ENCODE data around the gene DDX50.
"Not testable (repeated sequence)": the region's sequence is repeated elsewhere in the genome, so short reads cannot be mapped to it uniquely, and the experiment has no call there.

Gene DDX50, protein sequence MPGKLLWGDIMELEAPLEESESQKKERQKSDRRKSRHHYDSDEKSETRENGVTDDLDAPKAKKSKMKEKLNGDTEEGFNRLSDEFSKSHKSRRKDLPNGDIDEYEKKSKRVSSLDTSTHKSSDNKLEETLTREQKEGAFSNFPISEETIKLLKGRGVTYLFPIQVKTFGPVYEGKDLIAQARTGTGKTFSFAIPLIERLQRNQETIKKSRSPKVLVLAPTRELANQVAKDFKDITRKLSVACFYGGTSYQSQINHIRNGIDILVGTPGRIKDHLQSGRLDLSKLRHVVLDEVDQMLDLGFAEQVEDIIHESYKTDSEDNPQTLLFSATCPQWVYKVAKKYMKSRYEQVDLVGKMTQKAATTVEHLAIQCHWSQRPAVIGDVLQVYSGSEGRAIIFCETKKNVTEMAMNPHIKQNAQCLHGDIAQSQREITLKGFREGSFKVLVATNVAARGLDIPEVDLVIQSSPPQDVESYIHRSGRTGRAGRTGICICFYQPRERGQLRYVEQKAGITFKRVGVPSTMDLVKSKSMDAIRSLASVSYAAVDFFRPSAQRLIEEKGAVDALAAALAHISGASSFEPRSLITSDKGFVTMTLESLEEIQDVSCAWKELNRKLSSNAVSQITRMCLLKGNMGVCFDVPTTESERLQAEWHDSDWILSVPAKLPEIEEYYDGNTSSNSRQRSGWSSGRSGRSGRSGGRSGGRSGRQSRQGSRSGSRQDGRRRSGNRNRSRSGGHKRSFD

DNA sequence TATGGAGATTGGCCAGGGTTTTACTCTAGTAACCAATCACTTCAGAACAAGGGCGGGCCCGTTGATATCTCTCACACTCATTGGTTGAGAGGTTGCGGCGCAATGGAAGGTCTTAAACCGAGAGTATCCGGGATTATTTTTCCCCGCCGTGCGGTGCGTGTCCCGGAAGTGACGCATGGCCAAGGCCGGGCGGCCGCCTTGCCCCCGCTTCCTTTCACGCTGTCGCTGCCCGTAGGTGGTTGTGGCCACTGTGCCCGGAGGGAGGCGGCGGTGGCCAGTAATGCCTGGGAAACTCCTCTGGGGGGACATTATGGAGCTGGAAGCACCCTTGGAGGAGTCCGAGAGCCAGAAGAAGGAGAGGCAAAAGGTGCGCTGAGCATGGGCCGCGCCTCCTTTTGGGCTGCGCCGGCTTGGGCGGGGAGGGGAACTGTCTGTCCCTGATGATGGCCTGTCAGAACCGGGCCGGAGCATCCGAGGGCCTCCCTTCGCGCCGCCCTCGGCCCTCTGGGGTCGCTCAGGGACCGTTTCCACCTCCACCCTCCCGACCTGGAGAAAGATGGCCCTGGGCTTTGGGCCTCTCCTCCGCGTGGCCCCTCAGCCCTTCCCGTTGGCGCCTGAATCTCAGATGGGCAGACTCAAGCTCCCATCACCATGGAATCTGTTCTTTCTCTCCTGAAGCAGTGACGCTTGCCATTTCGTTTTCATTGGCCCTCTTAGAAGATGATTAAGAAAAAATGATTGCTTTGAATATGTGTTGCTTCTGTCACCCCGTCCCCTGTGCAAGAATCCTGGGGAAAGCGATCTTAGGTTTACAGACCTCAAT, at the start of gene DDX50:
TSS of gene DDX50 (plus strand) at position 211 of the 823 bp plus-strand sequence. CDS start at position 281, 70 bp downstream.
- DNase-seq (ENCODE audit: low spot score), result peak; percentile 99

DNA sequence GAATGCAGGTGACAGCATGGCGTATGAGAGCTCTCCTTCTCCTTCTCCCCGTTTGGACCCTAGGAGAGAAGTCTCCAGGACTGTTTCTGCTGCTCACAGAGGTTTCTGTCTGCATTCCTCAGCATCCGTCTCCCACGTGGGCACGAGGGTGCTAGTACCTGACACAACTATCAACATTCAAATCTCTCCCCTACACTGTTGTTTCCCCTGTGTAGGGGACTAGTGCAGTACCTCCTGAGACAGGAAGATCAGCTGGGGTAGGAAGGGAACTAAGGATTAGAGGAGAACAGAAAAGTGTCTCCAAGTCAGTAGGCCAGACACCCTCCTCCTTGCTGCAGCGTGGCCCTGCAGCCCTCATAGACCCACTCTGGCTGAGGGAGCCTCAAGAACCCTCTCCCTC, 44.8 kb upstream of the DDX50 start:
- DNase-seq (ENCODE audit: low spot score), result no peak

DNA sequence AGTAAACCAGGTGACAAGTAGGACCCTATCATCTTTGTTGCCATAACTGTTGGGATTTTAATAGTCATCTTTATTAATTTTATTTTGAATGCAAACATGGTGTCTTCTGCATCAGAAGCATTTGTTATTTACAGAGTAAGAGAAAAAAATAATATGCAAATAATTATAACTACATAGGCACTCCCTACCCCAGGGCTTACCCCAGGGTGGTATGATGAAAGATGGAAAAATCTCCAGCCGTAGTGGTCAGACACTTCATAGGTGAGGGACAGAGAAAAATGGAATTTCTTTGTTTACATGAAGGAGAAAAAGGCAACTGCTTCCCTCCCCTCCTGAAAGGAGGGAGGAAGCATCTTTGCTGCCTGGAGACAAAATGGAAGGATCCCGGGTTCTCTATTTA, 44.1 kb upstream of the DDX50 start:
- no peak for DNase-seq (ENCODE audit: low spot score)

DNA sequence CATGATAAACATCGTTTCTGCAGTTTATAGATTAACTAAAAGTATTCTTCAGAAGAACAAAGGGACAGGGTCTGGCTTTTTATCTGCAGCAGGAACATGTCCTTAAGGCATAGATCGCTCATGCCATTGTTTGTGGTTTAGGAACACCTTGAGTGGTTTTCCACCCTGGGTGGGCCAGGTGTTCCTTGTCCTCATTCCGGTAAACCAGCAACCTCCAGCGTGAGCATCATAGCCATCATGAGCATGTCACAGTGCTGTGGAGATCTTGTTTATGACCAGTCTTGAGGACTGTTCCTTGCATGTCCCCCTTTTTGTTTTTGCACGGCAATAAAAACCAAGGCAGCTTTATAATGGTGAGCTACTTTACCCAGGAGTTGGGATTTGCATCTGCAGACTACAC, 39.9 kb upstream of the DDX50 start:
- DNase-seq (ENCODE audit: low spot score), result no peak

DNA sequence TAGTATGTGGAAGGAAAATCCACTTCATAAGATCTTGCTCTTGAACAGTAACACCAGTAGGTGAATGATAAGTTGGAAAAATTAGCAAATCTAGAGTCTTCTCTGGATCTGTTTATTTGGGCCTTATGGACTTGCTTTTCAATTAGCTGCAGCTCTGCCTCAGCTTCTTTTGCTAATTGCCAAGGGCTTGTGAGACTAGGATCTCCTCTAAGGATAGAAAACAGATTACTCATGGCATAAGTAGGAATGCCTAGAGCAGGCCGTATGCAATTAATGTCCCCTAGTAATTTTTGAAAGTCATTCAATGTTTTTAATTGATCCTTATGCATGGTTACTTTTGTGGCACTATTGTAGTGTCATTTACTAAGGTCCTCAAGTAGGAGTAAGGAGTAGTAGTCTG, 36.5 kb upstream of the DDX50 start:
- no peak for DNase-seq (ENCODE audit: low spot score)

DNA sequence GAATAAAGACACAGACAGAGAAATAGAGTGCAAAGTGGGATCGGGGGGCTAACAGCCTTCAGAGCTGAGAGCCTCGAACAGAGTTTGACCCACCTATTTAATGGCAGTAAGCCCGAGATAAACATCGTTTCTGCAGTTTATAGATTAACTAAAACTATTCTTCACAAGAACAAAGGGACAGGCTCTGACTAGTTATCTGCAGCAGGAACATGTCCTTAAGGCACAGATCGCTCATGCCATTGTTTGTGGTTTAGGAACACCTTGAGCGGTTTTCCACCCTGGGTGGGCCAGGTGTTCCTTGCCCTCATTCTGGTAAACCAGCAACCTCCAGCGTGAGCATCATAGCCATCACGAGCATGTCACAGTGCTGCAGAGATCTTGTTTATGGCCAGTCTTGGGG, 32.9 kb upstream of the DDX50 start:
- DNase-seq (ENCODE audit: low spot score), result not testable (repeated sequence)

DNA sequence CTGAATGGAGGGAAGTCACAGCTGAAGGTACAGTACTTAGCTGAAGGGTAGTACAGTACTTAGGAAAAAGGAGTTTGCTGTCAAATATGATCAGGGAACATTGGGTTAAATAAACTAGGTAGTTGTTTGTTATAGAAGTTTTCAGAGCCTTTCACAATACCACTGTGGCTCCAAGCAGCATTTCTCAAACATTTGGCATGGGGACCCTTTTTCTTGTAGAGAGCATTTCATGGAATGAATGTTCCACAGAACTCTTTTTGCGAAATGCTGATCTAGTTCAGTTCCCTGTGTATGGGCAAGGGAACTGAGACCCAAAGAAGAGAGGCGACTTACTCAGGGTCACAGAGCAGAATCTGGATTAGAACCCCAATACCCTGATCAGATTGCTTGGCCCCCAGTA, 31.5 kb upstream of the DDX50 start:
- DNase-seq (ENCODE audit: low spot score), result no peak

DNA sequence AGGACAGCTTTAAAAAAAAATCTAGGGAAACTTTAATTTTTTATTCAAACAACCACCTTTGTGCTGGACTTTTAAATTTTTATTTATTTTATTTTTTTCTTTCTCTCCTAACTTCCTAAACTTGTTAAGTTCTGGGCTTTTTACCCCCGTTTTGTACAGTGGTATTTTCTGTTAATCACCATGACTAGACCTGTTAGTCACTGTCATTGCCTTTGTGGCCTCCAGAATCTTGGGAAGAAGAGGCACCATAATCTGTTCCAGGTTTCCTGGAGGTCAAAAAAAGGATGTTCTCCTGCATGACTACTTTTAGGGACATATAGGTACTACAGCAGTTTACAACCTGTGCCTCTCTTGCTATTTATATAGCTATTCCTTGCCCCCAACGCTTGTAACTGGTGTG, 31.1 kb upstream of the DDX50 start:
- DNase-seq (ENCODE audit: low spot score), result no peak

DNA sequence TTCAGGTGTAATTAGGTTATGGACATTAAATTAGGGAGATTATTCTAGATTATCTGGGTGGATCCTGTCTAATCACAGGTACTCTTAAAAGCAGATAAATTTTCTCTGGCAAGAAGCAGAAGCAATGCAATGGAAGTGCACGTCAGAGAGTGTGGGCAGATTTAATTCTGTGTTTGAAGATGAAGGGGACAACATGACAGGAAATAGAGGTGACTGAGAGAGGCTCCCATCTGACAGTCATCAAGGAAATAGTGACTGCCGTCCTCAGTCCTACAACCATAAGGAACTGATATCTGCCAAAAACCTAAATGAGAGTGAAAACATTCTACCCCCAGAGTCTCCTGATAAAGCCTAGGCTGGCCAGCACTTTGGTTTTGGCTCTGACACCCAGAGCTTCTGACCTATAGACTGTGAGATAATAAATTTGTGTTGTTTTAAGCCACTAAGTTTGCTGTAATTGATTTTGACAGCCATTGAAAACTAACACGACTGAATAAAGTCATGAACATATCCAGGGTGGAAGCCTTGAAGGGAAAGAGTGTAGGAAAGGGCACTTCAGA, 30.5 kb upstream of the DDX50 start:
- no peak for DNase-seq (ENCODE audit: low spot score)

DNA sequence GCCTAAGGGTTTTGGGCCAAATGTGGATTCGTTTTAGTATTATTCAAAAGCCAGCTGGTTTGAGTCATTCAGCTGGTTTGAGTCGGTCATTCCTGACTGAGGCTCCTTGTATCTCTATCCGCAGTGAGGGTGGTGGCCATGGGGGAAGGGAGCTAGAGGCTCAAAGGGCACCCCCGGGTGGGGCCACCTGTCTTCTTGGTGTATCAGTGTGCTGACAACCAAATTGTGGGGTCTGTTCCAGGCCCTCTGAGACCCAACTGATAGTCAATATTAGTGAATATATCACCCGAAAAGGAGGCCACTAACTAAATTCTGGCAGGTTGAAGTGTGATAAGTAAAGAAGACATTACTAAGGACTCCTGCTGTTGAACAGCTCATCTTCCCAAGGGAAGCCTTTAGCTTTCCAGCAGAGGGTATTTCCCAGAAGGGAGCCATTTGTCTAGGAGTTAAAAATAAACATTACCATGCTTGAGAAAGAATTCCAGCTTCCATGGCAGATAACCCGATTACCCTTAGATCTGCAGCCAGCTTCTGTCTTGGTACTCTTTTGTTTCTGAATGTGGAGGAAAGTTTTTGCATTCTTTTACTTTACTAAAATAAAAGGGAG, 29.9 kb upstream of the DDX50 start:
- DNase-seq (ENCODE audit: low spot score), result no peak

DNA sequence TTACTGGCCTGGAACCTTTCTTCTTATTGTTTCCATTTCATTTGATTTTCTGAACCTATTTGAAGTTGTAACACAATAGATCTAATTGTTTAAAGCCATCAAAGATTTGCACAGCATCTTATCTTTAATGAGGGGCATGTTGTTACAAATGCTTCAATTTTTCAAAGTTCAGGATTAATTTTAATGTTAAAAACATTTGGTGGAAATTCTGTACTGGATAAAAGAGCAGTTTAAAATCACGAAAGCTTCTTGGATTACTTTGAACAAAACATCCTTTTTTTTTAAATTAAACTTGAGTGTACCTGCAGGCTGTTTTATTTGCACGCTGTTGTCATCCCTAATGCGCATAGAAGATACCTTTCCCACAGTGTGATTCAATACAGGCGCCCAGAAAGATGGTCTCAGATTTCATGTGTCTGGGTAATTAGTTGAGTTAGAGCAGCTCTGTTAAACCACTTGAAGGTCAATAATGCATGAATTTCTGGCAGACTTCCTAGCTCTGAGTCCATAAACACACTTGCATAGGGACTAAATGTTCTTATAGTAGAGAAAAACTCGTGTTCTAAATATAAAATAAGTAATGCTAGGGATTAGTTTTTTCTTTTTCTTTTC, 29.3 kb upstream of the DDX50 start:
- DNase-seq (ENCODE audit: low spot score), result no peak

DNA sequence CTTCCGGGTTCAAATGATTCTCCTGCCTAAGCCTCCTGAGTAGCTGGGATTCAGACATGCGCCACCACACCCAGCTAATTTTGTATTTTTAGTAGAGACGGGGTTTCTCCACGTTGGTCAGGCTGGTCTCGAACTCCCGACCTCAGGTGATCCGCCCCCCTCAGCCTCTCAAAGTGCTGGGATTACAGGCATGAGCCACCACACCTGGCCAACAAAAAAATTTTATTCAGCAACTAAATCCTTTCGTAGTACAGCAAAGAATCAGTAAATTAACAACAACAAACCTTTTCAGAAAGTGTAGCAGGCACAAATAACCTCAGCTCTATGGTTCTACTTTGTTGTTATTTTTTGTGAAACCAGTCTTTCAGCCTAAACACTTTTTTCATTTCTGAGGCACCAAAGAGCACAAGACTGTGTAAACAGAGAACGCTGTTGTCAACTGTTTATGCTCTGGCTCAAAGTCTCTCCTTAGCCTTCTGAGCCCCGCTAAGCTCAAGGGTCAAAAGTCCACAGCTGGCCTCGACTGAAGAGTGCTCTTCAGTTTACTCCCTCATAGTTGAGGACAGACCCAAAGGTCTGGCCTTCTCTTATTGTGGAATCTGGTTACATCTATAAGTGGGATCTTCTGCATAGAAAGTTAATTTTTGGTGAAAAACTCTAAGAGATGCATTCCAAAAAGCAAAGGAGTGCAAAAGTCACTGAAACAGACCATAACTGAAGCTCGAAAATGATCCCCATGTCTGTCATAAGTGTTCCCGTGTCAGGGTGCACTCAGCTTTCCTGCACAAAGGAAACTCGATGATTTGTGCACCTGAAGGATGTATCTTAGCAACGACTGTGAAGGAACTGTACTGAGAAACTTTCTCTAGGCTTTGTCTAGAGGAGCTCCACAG, 24.6 kb upstream of the DDX50 start:
- DNase-seq (ENCODE audit: low spot score), result no peak

DNA sequence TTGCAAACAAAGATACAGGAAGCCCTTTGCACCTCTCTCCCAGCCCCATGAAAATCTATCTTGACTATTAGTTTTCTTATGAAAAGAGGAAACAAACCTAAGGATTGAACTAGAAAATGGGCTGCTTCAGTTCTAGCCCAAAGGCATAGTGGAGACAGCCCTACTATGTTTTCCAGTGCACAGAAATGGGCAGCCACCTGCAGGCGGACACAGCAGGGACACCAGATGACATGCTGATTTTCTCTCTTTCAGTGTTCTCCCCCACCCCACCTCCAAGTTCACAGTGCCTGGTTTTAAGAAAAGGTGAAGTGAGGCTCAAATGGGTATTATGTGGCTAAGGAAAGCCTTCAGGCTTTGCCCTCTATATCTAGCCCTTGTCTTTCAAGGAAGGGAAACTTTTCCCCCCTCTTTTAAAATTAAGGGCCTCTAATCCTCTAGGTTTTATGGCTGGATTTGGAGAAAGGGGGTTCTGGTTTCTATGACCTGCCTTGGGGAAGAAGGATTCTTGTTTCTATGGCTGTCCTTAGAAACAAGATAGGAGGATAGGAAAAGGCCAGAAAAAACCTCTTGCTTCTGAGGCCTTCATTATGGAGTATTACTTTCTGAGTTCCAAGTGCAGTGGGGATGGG, 23.5 kb upstream of the DDX50 start:
- DNase-seq (ENCODE audit: low spot score), result no peak

DNA sequence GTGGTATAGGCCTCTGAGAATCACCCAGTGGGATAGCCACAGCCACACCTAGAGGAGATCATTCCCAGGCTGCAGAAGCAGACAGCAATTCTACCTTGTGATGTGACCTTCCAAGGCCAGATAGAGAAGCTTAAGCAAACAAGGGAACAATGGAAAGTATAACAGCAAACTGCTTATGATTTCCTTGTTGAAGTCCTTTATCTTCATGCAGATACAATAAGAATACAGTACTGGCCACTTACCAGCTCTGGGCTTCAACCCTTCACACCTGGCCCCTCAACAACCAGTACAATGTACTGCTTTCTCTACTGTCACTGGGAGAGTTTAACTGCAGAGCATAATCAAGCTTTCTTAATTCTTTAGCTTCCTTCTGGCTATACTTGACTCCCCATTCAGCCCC, 22.6 kb upstream of the DDX50 start:
- no peak for DNase-seq (ENCODE audit: low spot score)

DNA sequence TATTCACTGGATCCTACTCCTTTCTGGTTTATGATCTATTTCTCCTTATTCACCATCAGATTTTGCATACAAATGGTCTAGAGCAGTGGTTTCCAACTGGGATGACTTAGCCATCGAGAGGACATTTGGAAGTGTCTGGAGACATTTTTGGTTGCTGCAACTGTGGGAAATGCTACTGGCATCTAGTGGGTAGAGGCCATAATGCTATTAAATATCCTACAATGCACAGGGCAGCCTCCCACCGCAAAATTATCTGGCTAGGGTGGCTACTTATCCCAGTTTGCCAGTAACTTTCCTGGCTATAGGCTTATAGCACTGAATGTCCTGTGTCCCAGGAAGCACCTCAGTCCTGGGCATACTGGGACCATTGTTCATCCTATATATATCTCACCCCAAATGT, 21.5 kb upstream of the DDX50 start:
- no peak for DNase-seq (ENCODE audit: low spot score)

DNA sequence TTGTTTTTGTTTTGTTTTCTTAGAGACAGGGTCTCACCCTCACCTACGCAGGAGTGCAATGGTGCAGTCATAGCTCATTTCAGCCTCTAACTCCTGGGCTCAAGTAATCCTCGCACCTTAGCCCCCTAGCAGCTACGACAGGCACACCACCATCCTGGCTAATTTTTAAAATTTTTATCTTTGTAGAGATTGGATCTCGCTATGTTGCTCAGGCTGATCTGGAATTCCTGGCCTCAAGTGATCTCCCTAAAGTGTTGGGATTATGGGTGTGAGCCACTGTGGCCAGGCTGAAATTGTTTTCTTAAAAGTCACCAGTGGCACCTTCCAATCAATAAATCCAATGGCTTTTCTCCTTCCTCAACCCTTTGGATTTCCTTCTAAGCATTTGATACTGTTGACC, 20.9 kb upstream of the DDX50 start:
- DNase-seq (ENCODE audit: low spot score), result no peak

DNA sequence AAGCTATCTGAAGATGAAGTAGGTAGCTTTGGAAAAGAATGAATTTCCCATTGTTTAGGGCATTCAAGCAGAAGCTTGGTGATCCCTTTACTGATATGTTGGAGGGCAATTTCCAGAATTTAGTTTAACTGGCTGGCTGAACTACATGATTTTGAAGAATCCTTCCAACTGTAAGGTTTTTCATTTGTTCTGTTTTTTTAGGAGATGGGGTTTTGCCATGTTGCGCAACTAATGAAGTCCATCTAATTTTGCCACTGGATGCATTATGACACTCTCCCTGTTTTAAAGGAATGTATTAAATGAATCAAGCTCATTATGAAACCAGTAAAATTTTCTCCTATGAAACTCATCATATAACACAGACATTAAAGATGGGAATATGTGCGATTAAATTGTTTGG, 6.1 kb upstream of the DDX50 start:
- DNase-seq (ENCODE audit: low spot score), result no peak

DNA sequence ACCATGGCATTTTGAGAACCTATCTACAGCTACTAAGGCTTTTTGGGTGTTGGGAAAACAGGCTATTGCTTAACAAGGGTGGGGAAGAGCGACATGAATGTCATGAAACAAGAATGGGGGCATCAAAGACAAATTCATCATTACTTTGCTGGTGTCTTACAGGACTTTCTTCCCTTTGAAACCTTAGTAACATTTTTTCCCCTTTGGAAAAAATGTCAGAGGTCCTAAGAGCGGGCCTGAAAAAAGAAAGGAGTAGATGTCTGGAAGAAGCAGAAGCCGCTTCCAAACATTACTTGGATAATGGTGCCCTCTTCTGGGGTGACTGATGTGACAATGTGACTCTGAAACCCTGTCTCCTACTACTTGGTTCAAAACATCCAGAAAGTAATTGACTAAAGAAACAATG, 3.8 kb upstream of the DDX50 start:
- DNase-seq (ENCODE audit: low spot score), result peak; percentile 72

DNA sequence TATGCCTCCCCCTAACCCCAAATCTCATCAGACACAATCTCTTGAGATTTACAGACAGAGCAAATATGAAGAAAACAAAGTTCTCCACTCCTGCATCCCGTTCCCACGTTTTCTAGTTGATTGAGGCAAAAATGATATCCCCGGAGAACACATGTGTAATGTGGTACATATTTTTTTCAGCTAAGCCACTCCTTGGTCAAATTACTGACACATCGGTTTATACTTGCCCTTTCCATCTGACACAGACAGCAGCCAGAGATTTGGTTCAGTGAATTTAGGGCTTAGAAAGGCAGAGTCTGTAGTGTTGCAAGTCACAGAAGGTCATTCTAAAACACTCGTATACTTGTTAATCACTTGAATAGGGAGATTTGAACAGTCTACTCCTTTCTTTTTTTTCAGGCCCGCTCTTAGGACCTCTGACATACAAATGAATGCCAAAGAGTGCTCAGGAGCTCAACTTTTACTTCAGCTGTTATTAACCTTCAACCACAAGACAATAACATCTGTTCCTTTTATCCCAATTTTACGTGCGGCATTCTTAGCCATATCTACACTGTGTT, 1.8 kb upstream of the DDX50 start:
- DNase-seq (ENCODE audit: low spot score), result no peak

Data from NAMALWA (cell line).